Sigmoid colon (tissue), 7 donors: ENCODE results near the gene DLL4. TPM values are rescaled to one million over a fixed set of nuclear protein-coding genes. Genes with fewer than 3 reads are reported as not detected.

Experiments used
- DNase-seq: peaks from one replicate; pipeline ENCODE4 v3.0.0-alpha.2; 2019
- H3K27ac ChIP-seq, 4 donors: fragments of 200-600 bp; sonication (generic); one replicate each; pipeline ENCODE4 v1.5.1; 2016 to 2019; ENCODE audit warnings: mild to moderate bottlenecking in 1 of 4
- H3K27me3 ChIP-seq, 3 donors: fragments of 200-600 bp; sonication (generic); one replicate each; pipeline ENCODE4 v1.5.1; 2019; ENCODE audit warnings: mild to moderate bottlenecking in 1 of 3
- H3K36me3 ChIP-seq, 4 donors: fragments of 200-600 bp; sonication (generic); one replicate each; pipeline ENCODE4 v1.5.1; 2016 to 2019
- H3K4me1 ChIP-seq, 4 donors: fragments of 200-600 bp; sonication (generic); one replicate each; pipeline ENCODE4 v1.5.1; 2017 to 2019
- H3K4me3 ChIP-seq, 4 donors: fragments of 200-600 bp; sonication (generic); one replicate each; pipeline ENCODE4 v1.5.1; 2017 to 2019; ENCODE audit warnings: mild to moderate bottlenecking in 2 of 4, moderate library complexity in 1 of 4
- H3K9me3 ChIP-seq, 4 donors: fragments of 200-600 bp in 3 of 4; sonication (generic) in 3 of 4; one replicate each; pipeline versions ENCODE4 v1.5.1 to v1.6.1; 2013 to 2019
- CTCF ChIP-seq, 4 experiments: fragments of 450-650 bp in 3 of 4; fragments of 200-600 bp in 1 of 4; IDR thresholded peaks; one replicate each; pipeline ENCODE4 v1.5.1; 2016 to 2019; ENCODE audit warnings: antibody characterized with exemption in 4 of 4, mild to moderate bottlenecking in 3 of 4, moderate library complexity in 2 of 4
- EP300 ChIP-seq, 4 donors: sonication (generic); formaldehyde crosslinking; IDR thresholded peaks; one replicate each; pipeline ENCODE4 v1.6.1; 2017; ENCODE audit warnings: antibody characterized with exemption in 4 of 4
- POLR2A ChIP-seq, 2 donors: fragments of 450-650 bp; IDR thresholded peaks; one replicate each; pipeline ENCODE4 v1.6.1; 2016; ENCODE audit warnings: antibody characterized with exemption in 2 of 2, mild to moderate bottlenecking in 2 of 2, moderate library complexity in 2 of 2
- POLR2AphosphoS5 ChIP-seq, 4 donors: sonication (generic); formaldehyde crosslinking; IDR thresholded peaks; one replicate each; pipeline ENCODE4 v1.6.1; 2017; ENCODE audit warnings: antibody characterized with exemption in 4 of 4
- WGBS, 2 donors: extraction: QIAGEN DNeasy Blood & Tissue Kit; methylation state at CpG; one replicate each; pipeline ENCODE4 v1.1.7; 2013; 5-methylcytosine and 5-hydroxymethylcytosine counted together
- intact Hi-C: fragments of 100-400 bp; cut with DNase I; formaldehyde crosslinking; loops from one replicate; pipeline ENCODE4 v1.15.1; 2023
- polyA plus RNA-seq, 3 donors: library from polyadenylated mRNA; stranded (reverse); fragments of 200-250 nt; gene quantifications; one replicate each; pipeline ENCODE4 v1.2.3, GENCODE V29; 2013
- total RNA-seq, 4 donors: library from RNA; depleted of rRNA; stranded (reverse); fragments of >200 nt; gene quantifications; one replicate each; pipeline ENCODE4 v1.1.0, GENCODE V29; 2016
- donor health status: healthy with polysubstance abuse.
- donor health status: Bipolar disorder and iron deficiency.
- donor health status: healthy.

Gene DLL4
- total and polyA plus RNA-seq, 7 donors: 1.6 to 12.2 (median 4.3) TPM

GRCh38 chr15:40957041-40957555 lies 28.0 kb downstream of the DLL4 start:
- peaks cover 0 to 51% (median 36%) of the 10 kb centered on the region in 4 donors for H3K4me1 ChIP-seq
- H3K27ac ChIP-seq: peak overlapping the region; percentile 44 to 91 (median 82)
- no peak for DNase-seq
- H3K9me3 ChIP-seq: no peaks in the 10 kb centered on the region
- H3K4me3 ChIP-seq: no peak overlapping the region
- intact Hi-C loops: loop anchor here (5.0 kb wide), 2 partner anchors 50 to 275 kb away; partner anchors contain the start of genes CHP1 and EXD1
- H3K27me3 ChIP-seq: no peaks in the 10 kb centered on the region
- WGBS, 2 donors: 77 to 93% methylated on average over 4 of the region's 4 CpGs
- TF ChIP-seq CTCF (IDR thresholded peaks at IDR 0.05): no peak
- no peak for TF ChIP-seq EP300 (IDR thresholded peaks at IDR 0.05)
- TF ChIP-seq POLR2A (IDR thresholded peaks at IDR 0.05): no peak
- TF ChIP-seq POLR2AphosphoS5 (IDR thresholded peaks at IDR 0.05): no peak
- H3K36me3 ChIP-seq: no peaks in the 10 kb centered on the region

- 32 to 66% methylated on average over 9 of the region's 9 CpGs for WGBS, 2 donors
- TF ChIP-seq POLR2A (IDR thresholded peaks at IDR 0.05) (no peak), POLR2AphosphoS5 (IDR thresholded peaks at IDR 0.05) (peak in 3 of 4 donors; percentile 42 to 55 (median 46)), CTCF (IDR thresholded peaks at IDR 0.05) (no peak), EP300 (IDR thresholded peaks at IDR 0.05) (peak in 2 of 4 donors; percentile 36 to 59)
- H3K27ac ChIP-seq: peak overlapping the region; percentile 44 to 91 (median 82)
- no peak overlapping the region for H3K4me3 ChIP-seq
- no peaks in the 10 kb centered on the region for H3K27me3 ChIP-seq
- H3K9me3 ChIP-seq: no peaks in the 10 kb centered on the region
- DNase-seq: peak; percentile 96
- H3K36me3 ChIP-seq: no peaks in the 10 kb centered on the region
- H3K4me1 ChIP-seq: peaks cover 0 to 46% (median 31%) of the 10 kb centered on the region in 4 donors
- intact Hi-C loops: loop anchor here (5.0 kb wide), 2 partner anchors 50 to 275 kb away; partner anchors contain the start of genes CHP1 and EXD1
Observed at GRCh38 chr15:40957581-40958051, 28.5 kb downstream of the DLL4 start.

- 46 to 82% methylated on average over 6 of the region's 6 CpGs for WGBS, 2 donors
- Histone ChIP-seq H3K4me1 (peaks cover 0 to 42% (median 28%) of the 10 kb centered on the region in 4 donors), H3K27ac (peak overlapping the region in 3 of 4 donors; percentile 77 to 91 (median 86)), H3K4me3 (no peak overlapping the region), H3K36me3 (no peaks in the 10 kb centered on the region), H3K27me3 (no peaks in the 10 kb centered on the region), H3K9me3 (no peaks in the 10 kb centered on the region)
- intact Hi-C loops: loop anchor here (5.0 kb wide), 2 partner anchors 51 to 274 kb away; partner anchors contain the start of genes CHP1 and EXD1
- no peak for DNase-seq
- peak in 2 of 4 donors; percentile 5 to 80 for TF ChIP-seq EP300 (IDR thresholded peaks at IDR 0.05)
- TF ChIP-seq POLR2AphosphoS5 (IDR thresholded peaks at IDR 0.05): peak in 1 of 4 donors; percentile 22
- no peak for TF ChIP-seq POLR2A (IDR thresholded peaks at IDR 0.05)
- no peak for TF ChIP-seq CTCF (IDR thresholded peaks at IDR 0.05)
Observed at GRCh38 chr15:40958146-40958545, 29.0 kb downstream of the DLL4 start.

- Histone ChIP-seq H3K4me1 (peaks cover 0 to 40% (median 27%) of the 10 kb centered on the region in 4 donors), H3K36me3 (no peaks in the 10 kb centered on the region), H3K27me3 (no peaks in the 10 kb centered on the region), H3K4me3 (no peak overlapping the region), H3K9me3 (no peaks in the 10 kb centered on the region), H3K27ac (peak overlapping the region in 3 of 4 donors; percentile 77 to 91 (median 86))
- intact Hi-C loops: loop anchor here (5.0 kb wide), 2 partner anchors 51 to 274 kb away; partner anchors contain the start of genes CHP1 and EXD1
- 95 to 96% methylated on average over 8 of the region's 8 CpGs for WGBS, 2 donors
- TF ChIP-seq EP300 (IDR thresholded peaks at IDR 0.05) (no peak), POLR2A (IDR thresholded peaks at IDR 0.05) (no peak), CTCF (IDR thresholded peaks at IDR 0.05) (no peak), POLR2AphosphoS5 (IDR thresholded peaks at IDR 0.05) (no peak)
- no peak for DNase-seq
Observed at GRCh38 chr15:40958723-40959122, 29.6 kb downstream of the DLL4 start.
